ENCODE measurements around the gene PLXNA3. TPM values are rescaled to one million over a fixed set of nuclear protein-coding genes. Genes with fewer than 3 reads are reported as not detected.

PLXNA3 gene
- total and polyA plus RNA-seq, 2 experiments from 2014 or later = 2.7 to 5.4 TPM

DNA sequence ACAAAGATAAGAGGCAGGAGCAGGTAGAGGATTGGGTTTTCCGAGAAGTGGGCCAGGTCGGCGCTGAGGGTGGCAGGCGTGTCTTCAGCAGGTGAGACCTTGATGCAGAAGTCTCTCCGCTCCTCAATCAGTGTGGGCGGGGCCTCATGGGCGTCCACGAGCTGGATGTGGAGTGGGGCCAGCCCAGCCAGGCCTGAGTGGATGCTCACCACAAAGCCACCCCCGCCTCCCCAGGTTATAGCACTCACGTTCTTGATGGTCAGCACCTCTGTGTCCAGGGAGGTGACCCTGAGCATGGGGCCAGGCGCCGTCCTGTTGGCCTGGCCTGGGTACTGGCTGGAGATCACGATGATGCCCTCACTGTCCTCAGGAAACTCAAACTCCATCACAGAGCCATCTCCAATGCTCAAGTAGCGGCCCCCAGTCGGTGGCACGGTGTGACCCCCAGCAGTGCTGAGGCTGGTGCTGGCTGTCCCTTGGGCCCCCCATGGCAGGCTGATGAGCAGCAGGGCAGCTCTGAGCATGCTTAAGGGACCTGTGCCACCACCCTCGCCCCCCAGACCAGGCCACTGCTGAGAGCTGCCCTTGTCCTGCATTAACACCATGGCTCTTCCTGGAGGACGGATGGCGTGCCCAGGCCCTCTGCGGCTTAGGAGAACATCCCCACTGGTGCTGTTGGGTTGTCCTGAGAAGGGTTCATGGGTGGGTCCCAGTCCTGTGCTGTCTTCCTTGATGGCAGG, 30.4 kb downstream of the PLXNA3 start (continued):
- TF ChIP-seq JUNB (IDR thresholded peaks at IDR 0.05; ENCODE audit: unreplicated experiment) (no peak), CTCF (conservative IDR thresholded peaks at IDR 0.05; ENCODE audit: low read depth in 2 of 2) (no peak), ETS1 (IDR thresholded peaks at IDR 0.05) (no peak)

GRCh38 chrX:154489182-154489581, 31.1 kb downstream of the PLXNA3 start:
- Histone ChIP-seq H4K20me1 (replicated peaks; ENCODE audit: insufficient read depth) (no peaks in the 10 kb centered on the region), H3K79me2 (replicated peaks; ENCODE audit: insufficient read depth) (no peaks in the 10 kb centered on the region), H3K4me3 (no peak overlapping the region), H3K27ac (ENCODE audit: low read depth) (no peak overlapping the region), H3K36me3 (ENCODE audit: insufficient read depth) (no peaks in the 10 kb centered on the region), H2AFZ (no peak overlapping the region), H3K27me3 (ENCODE audit: insufficient read depth) (no peaks in the 10 kb centered on the region), H3F3A (replicated peaks; ENCODE audit: low read depth) (no peaks in the 10 kb centered on the region), H3K9me2 (ENCODE audit: insufficient read depth) (no peaks in the 10 kb centered on the region), H3K4me1 (ENCODE audit: insufficient read depth) (no peaks in the 10 kb centered on the region), H3K4me2 (no peak overlapping the region)
- TF ChIP-seq JUNB (IDR thresholded peaks at IDR 0.05; ENCODE audit: unreplicated experiment) (no peak), ZNF331 (CRISPR knock-in tag; IDR thresholded peaks at IDR 0.05; ENCODE audit: low read depth) (no peak)
- no peaks in the 10 kb centered on the region; the same call in 2 of the 3 replicates for H3K36me3 Mint-ChIP-seq (ENCODE audit: low read depth)
- H3K27ac Mint-ChIP-seq = no peak overlapping the region
- H3K4me1 Mint-ChIP-seq = peaks cover 3% of the 10 kb centered on the region; the same call in 2 of the 3 replicates
- H3K27me3 Mint-ChIP-seq (ENCODE audit: insufficient read depth, low read depth, poor library complexity) = peaks cover 16% of the 10 kb centered on the region
- no peaks in the 10 kb centered on the region for H3K9me3 Mint-ChIP-seq
- no peak for ATAC-seq
- H3K4me3 Mint-ChIP-seq = peak overlapping the region; percentile 76; the same call in 2 of the 3 replicates
- DNase-seq (ENCODE audit: low spot score) = no peak

GRCh38 chrX:154490021-154490413, 31.9 kb downstream of the PLXNA3 start:
- peak overlapping the region; percentile 76 for H3K4me3 Mint-ChIP-seq
- H3K4me1 ChIP-seq (ENCODE audit: insufficient read depth) = no peaks in the 10 kb centered on the region
- H3K9me3 Mint-ChIP-seq = no peaks in the 10 kb centered on the region
- 0 out of 2 replicates have a peak overlapping the region, but pooled peaks have one; percentile 74 for H3K27ac Mint-ChIP-seq
- DNase-seq (ENCODE audit: low spot score) = peak; percentile 25
- peaks cover 16% of the 10 kb centered on the region for H3K27me3 Mint-ChIP-seq (ENCODE audit: insufficient read depth, low read depth, poor library complexity)
- peak overlapping the region; percentile 75 for H3K4me2 ChIP-seq
- H3K36me3 Mint-ChIP-seq (ENCODE audit: low read depth) = no peaks in the 10 kb centered on the region; the same call in 2 of the 3 replicates
- no peaks in the 10 kb centered on the region for H3K36me3 ChIP-seq (ENCODE audit: insufficient read depth)
- H3K79me2 ChIP-seq (replicated peaks; ENCODE audit: insufficient read depth) = no peaks in the 10 kb centered on the region
- H3K27me3 ChIP-seq (ENCODE audit: insufficient read depth) = no peaks in the 10 kb centered on the region
- no peaks in the 10 kb centered on the region for H3K9me2 ChIP-seq (ENCODE audit: insufficient read depth)
- no peak overlapping the region for H3K27ac ChIP-seq (ENCODE audit: low read depth)
- H3K4me1 Mint-ChIP-seq = peaks cover 3% of the 10 kb centered on the region; the same call in 2 of the 3 replicates
- no peak overlapping the region for H2AFZ ChIP-seq
- H3K4me3 ChIP-seq = peak overlapping the region; percentile 54
- no peaks in the 10 kb centered on the region for H4K20me1 ChIP-seq (replicated peaks; ENCODE audit: insufficient read depth)
- H3F3A ChIP-seq (replicated peaks; ENCODE audit: low read depth) = no peaks in the 10 kb centered on the region
- ATAC-seq = peak; percentile 6; the same call in 2 of the 3 replicates
- TF ChIP-seq ZNF114 (CRISPR knock-in tag; IDR thresholded peaks at IDR 0.05) (no peak), ETS1 (IDR thresholded peaks at IDR 0.05) (no peak), ZNF331 (CRISPR knock-in tag; IDR thresholded peaks at IDR 0.05; ENCODE audit: low read depth) (no peak), CREB1 (CRISPR knock-in tag; IDR thresholded peaks at IDR 0.05; ENCODE audit: low read depth) (no peak), EZH2phosphoT487 (IDR thresholded peaks at IDR 0.05; ENCODE audit: unreplicated experiment) (no peak), STAT1 (IDR thresholded peaks at IDR 0.05; ENCODE audit: unreplicated experiment) (no peak), POLR2AphosphoS5 (IDR thresholded peaks at IDR 0.05; ENCODE audit: low read depth) (no peak), NANOG (IDR thresholded peaks at IDR 0.05; ENCODE audit: borderline replicate concordance) (no peak), EZH2 (IDR thresholded peaks at IDR 0.05; ENCODE audit: low read depth, unreplicated experiment) (no peak), REST (IDR thresholded peaks at IDR 0.05; ENCODE audit: unreplicated experiment) (no peak)

Measured in GM23338 (cell line).